Coronary artery (tissue), 2 donors: ENCODE results near the gene GRIA4.

Experiments
- DNase-seq: peaks from one replicate; pipeline ENCODE4 v3.0.0-alpha.2; 2017; ENCODE audit warnings: low spot score
- H3K27ac ChIP-seq, 2 donors: fragments of 200-600 bp; sonication (generic); one replicate each; pipeline ENCODE4 v1.5.1; 2016 to 2019
- H3K4me3 ChIP-seq: fragments of 200-600 bp; sonication (generic); 2 replicates; pipeline ENCODE4 v1.5.1; 2016; ENCODE audit warnings: mild to moderate bottlenecking, moderate library complexity
- CTCF ChIP-seq: fragments of 200-600 bp; sonication (generic); IDR thresholded peaks from one replicate; pipeline ENCODE4 v1.5.1; 2019; ENCODE audit warnings: antibody characterized with exemption

GRIA4 gene

GRCh38 chr11:106031202-106031810 is 421.4 kb downstream of the GRIA4 start:
- no peak overlapping the region for H3K4me3 ChIP-seq
- H3K27ac ChIP-seq: no peak overlapping the region
- TF ChIP-seq CTCF: no peak

More at GRCh38 chr11:106031202-106031810, 421.4 kb downstream of the GRIA4 start:
- DNase-seq: no peak
